Left ventricle myocardium inferior (tissue), 1 donor: ENCODE data around the gene ILKAP. TPM values are rescaled to one million over a fixed set of nuclear protein-coding genes. Genes with fewer than 3 reads are reported as not detected.

Experiments
- DNase-seq: peaks from one replicate; pipeline ENCODE4 v3.0.0-alpha.2; 2020
- H3K27ac ChIP-seq: fragments of 200-600 bp; replicated peaks from 2 replicates; pipeline ENCODE4 v1.8.0; 2021
- H3K27me3 ChIP-seq: fragments of 200-600 bp; 2 replicates; pipeline ENCODE4 v1.8.0; 2021; ENCODE audit warnings: low read depth
- H3K36me3 ChIP-seq: fragments of 200-600 bp; 2 replicates; pipeline ENCODE4 v1.8.0; 2021
- H3K4me1 ChIP-seq: fragments of 200-600 bp; 2 replicates; pipeline ENCODE4 v1.8.0; 2021
- H3K4me3 ChIP-seq: fragments of 200-600 bp; 2 replicates; pipeline ENCODE4 v1.8.0; 2021; ENCODE audit warnings: mild to moderate bottlenecking, moderate library complexity
- H3K9me3 ChIP-seq: fragments of 200-600 bp; replicated peaks from 2 replicates; pipeline ENCODE4 v1.8.0; 2021
- intact Hi-C: fragments of 100-400 bp; cut with micrococcal nuclease; formaldehyde crosslinking; loops from one replicate; pipeline ENCODE4 v1.11.0; 2022
- total RNA-seq: library from RNA; stranded (reverse); fragmentation: NEBNext Ultra II Directional; extraction: Animal tissue kit (Norgen Biotek cat#: 25700); gene quantifications from one replicate; pipeline ENCODE4 v1.2.1, GENCODE V29; 2021
- TF ChIP-seq, protein P1 (sequence below): fragments of 200-600 bp; IDR thresholded peaks from 2 replicates; pipeline ENCODE4 v1.8.0; 2021; ENCODE audit warnings: antibody characterized with exemption, mild to moderate bottlenecking, borderline replicate concordance
- donor health status: DM: no; HTN: yes; CAD: no; lungs with severe emphysema.

Gene ILKAP
- total RNA-seq, 1 donor from 2014 or later, result 26.5 TPM

DNA sequence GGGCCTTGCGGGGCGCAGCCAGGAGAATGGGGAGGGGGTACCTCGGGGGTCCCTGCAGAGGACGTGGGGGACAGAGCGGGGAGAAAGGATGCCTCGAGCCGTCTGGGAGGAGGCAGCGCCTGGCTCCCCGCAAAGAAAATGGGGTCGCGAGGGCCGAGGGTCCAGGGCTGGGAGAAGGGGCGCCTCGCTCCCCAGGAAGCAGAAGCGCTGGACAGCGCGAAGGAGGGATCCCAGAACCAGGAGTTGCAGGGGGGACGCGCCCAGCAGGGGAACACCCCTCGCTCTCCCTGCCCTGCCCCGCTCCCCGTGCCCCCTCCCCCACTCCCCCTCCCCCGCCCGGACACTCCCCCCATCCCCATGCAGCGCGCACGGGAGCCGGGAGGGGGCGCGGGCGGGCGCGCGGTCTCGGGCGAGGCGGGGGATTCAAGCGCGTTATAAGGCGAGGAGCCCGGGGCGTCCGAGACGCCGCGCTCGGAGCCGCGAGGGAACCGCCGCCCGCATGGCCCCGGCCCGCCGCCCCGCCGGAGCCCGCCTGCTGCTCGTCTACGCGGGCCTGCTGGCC, 44.9 kb downstream of the ILKAP start, which contains the start of gene ERFE:
TSS of gene ERFE (plus strand) at position 462 of the 562 bp plus-strand sequence. CDS start at position 500, 38 bp downstream.
- peak; percentile 20 for DNase-seq
- TF ChIP-seq, protein P1, sequence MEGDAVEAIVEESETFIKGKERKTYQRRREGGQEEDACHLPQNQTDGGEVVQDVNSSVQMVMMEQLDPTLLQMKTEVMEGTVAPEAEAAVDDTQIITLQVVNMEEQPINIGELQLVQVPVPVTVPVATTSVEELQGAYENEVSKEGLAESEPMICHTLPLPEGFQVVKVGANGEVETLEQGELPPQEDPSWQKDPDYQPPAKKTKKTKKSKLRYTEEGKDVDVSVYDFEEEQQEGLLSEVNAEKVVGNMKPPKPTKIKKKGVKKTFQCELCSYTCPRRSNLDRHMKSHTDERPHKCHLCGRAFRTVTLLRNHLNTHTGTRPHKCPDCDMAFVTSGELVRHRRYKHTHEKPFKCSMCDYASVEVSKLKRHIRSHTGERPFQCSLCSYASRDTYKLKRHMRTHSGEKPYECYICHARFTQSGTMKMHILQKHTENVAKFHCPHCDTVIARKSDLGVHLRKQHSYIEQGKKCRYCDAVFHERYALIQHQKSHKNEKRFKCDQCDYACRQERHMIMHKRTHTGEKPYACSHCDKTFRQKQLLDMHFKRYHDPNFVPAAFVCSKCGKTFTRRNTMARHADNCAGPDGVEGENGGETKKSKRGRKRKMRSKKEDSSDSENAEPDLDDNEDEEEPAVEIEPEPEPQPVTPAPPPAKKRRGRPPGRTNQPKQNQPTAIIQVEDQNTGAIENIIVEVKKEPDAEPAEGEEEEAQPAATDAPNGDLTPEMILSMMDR, result peak; percentile 60

DNA sequence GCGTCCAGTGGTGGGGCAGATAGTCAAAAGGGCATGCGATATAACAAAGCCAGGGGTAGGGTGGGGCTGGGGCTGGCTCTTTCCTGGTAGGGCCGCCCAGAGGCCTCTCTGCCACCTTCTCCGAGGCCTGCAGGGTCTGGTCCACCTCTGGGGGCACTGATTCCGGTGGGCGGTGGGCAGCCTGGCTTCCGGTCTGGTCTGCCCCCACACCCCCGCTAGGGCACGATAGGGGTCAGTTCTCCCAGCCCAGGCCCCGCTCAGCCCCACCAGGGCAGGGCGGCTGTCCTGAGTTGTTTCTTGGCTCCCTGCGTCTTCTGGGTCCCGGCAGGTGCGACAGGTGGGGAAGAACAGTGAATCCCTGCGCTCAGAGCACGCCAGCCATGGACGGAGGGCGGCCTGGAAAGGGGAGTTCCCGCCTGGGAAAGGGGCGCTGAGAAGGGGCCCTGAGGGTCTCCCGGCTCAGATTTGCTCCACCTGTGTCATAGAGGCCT, 45.4 kb downstream of the ILKAP start:
- Histone ChIP-seq H3K27me3 (peaks cover 51% of the 10 kb centered on the region), H3K9me3 (no peaks in the 10 kb centered on the region), H3K36me3 (no peaks in the 10 kb centered on the region), H3K4me3 (no peak overlapping the region), H3K4me1 (peaks cover 23% of the 10 kb centered on the region), H3K27ac (no peak overlapping the region)
- DNase-seq, result no peak
- TF ChIP-seq, protein P1, result no peak
- intact Hi-C loops, result no loop called here

More for the DNA sequence above, 44.9 kb downstream of the ILKAP start, which contains the start of gene ERFE:
- H3K4me3 ChIP-seq, result peak within 1 kb of the TSS; percentile 52
- intact Hi-C loops, result no loop called here
- no peaks in the 10 kb centered on the region for H3K36me3 ChIP-seq
- no peaks in the 10 kb centered on the region for H3K9me3 ChIP-seq
- H3K4me1 ChIP-seq, result peaks cover 28% of the 10 kb centered on the region
- H3K27ac ChIP-seq, result no peak within 1 kb of the TSS
- H3K27me3 ChIP-seq, result peaks cover 56% of the 10 kb centered on the region

DNA sequence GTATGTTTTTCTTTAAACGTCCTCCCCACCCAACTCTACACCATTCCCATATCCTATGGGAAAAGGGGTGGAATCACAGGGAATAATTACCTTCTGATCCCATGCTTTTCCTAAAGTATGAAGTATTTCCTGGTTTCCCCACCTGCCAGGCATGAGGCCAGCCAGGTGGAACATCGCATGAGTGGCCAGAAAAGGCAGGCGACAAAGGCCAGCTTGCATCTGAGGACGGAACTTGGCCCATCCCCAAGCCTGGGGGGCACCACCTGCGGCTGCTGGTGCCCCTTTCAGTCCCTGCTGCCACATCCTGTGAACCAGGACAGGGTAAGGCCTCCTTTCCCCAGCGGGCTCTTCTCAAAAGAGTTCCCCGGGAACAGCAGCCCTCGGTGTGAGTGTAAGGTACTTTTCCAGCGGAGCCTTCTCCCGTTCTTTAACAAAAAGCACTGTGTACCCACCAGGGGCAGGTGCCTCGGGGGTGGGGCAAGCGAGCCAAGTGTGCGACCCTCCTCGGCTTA, 45.9 kb downstream of the ILKAP start:
- Histone ChIP-seq H3K27ac (no peak overlapping the region), H3K36me3 (no peaks in the 10 kb centered on the region), H3K27me3 (peaks cover 46% of the 10 kb centered on the region), H3K4me3 (no peak overlapping the region), H3K9me3 (no peaks in the 10 kb centered on the region), H3K4me1 (peaks cover 23% of the 10 kb centered on the region)
- intact Hi-C loops, result no loop called here
- TF ChIP-seq, protein P1, result no peak
- peak; percentile 12 for DNase-seq

DNA sequence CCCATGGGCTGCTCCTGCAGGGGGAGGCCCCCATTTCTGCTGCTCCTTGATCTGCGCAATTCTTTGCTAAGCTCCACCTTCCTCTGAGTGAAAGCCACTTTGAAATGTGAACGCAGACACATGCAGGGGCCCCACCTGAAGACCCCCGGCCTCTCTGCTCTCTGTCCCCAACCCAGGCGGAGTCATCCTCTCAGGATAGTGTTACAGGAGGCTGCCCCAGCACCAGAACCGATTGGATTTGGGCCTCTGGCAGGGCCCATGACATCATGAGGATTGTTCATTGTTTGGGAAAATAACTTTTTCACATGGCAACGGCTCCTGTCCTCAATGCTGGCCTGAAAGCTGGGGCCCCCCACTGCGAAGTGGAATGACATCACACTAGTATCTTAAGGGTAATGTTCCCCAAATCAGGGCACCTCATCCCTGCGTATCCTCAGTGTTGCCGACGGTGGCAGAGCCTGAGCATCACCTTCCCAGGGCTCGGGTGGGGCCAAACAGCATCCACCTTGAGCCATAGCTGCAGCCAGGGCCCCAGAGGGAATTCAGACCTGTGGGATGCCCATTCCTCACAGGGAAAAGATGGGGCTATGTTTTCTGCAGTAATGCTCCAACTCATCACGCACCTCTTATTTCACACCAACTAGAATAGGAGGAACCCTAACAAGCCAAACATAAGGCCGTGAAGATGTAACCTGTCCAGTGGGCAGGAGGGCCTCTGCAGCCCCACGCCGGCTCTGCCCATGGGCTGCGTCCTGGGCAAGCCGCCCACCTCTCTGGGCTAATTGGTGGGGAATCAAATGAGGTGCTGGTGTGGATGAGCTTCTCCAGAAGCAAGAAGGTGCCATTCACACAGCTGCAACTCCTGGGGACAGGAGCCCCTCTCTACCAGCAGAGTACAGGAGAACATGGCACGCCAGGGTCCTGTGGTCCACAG, 47.5 kb downstream of the ILKAP start:
- H3K27ac ChIP-seq, result no peak overlapping the region
- intact Hi-C loops, result no loop called here
- peaks cover 32% of the 10 kb centered on the region for H3K27me3 ChIP-seq
- H3K4me1 ChIP-seq, result peaks cover 23% of the 10 kb centered on the region
- H3K9me3 ChIP-seq, result no peaks in the 10 kb centered on the region
- TF ChIP-seq, protein P1, result no peak
- H3K36me3 ChIP-seq, result no peaks in the 10 kb centered on the region
- H3K4me3 ChIP-seq, result no peak overlapping the region
- DNase-seq, result no peak

DNA sequence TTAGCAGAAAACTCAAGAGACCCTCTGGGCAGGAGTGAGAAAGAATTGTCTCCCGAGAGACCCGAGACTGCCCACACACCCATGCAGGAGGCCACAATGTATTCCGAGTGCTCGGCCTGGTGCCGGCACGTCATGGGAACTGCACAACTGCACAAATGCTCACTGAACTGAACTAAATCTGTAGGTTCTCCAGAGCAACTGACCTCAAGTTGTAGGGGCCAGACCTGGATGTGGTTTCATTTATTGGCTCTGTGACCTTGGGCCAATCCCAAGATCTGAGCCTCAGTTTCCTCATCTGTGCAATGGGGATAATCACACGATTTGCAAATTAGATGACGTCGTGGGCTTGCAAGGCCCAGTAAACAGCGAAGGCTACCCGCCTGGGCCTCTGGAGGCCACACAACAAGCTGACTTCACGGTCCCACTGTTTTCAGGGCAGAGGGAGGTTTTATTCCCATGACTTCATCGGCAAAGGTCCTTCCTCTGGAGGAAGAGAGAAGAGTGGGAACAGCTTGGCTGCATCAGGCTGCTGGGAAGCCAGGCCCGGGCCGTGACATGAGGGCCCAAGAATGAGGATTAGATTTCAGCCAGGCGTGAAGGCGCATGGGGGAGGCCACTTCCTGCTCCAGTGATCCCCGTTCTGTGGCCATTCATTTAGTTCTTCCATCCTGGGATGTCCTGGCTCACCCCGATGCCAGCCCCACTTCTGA, 48.3 kb downstream of the ILKAP start:
- DNase-seq, result no peak
- intact Hi-C loops, result no loop called here
- no peak overlapping the region for H3K27ac ChIP-seq

More for the DNA sequence above, 48.3 kb downstream of the ILKAP start:
- H3K4me3 ChIP-seq, result no peak overlapping the region
- peaks cover 23% of the 10 kb centered on the region for H3K27me3 ChIP-seq
- H3K9me3 ChIP-seq, result no peaks in the 10 kb centered on the region
- H3K4me1 ChIP-seq, result peaks cover 16% of the 10 kb centered on the region
- no peaks in the 10 kb centered on the region for H3K36me3 ChIP-seq
- TF ChIP-seq, protein P1, result no peak
